Bronchial epithelial cell (primary cell): ENCODE measurements around the gene IKZF1. TPM values are rescaled to one million over a fixed set of nuclear protein-coding genes. Genes with fewer than 3 reads are reported as not detected.

ENCODE experiments used
- DNase-seq: peaks from one replicate; pipeline ENCODE4 v3.0.0-alpha.2; 2010; ENCODE audit warnings: low read depth
- FAIRE-seq: peaks from 2 replicates; lab custom pipeline; 2011; peaks lifted over from hg19 to GRCh38; lab: Jason Lieb, UNC
- H3K27me3 ChIP-seq: 2 replicates; pipeline ENCODE4 v1.5.1; 2011; ENCODE audit warnings: low read length; ENCODE audit not compliant: control insufficient read depth, insufficient read depth
- H3K36me3 ChIP-seq: 2 replicates; pipeline ENCODE4 v1.5.1; 2011; ENCODE audit warnings: low read length; ENCODE audit not compliant: control insufficient read depth, insufficient read depth
- H3K4me3 ChIP-seq: 2 replicates; pipeline ENCODE4 v1.5.1; 2011; ENCODE audit warnings: mild to moderate bottlenecking, low read depth, low read length, control low read depth
- CTCF ChIP-seq: IDR thresholded peaks from 2 replicates; pipeline ENCODE4 v1.5.1; 2011; ENCODE audit warnings: mild to moderate bottlenecking, moderate library complexity, low read length, control low read depth, inconsistent platforms; ENCODE audit not compliant: insufficient read depth, severe bottlenecking
- total RNA-seq: library from RNA; depleted of rRNA; stranded (reverse); fragments of >200 nt; gene quantifications from 2 replicates; pipeline ENCODE4 v1.2.1, GENCODE V29; 2014

The IKZF1 gene
- total RNA-seq, 1 donor from 2014 or later = not detected

- Histone ChIP-seq H3K4me3 (no peak overlapping the region), H3K36me3 (no peaks in the 10 kb centered on the region), H3K27me3 (no peaks in the 10 kb centered on the region)
- DNase-seq (no peak), FAIRE-seq (no peak)
- TF ChIP-seq CTCF = no peak
Measured at GRCh38 chr7:50284296-50284695, 20.2 kb upstream of the IKZF1 start.

- Histone ChIP-seq H3K4me3 (no peak overlapping the region), H3K36me3 (no peaks in the 10 kb centered on the region), H3K27me3 (no peaks in the 10 kb centered on the region)
- TF ChIP-seq CTCF = no peak
- no peak for FAIRE-seq
- no peak for DNase-seq
Measured at GRCh38 chr7:50285269-50285668, 19.2 kb upstream of the IKZF1 start.

GRCh38 chr7:50287129-50287528 lies 17.4 kb upstream of the IKZF1 start:
- no peak for FAIRE-seq
- TF ChIP-seq CTCF = no peak
- no peak overlapping the region for H3K4me3 ChIP-seq
- no peaks in the 10 kb centered on the region for H3K27me3 ChIP-seq
- DNase-seq = no peak
- H3K36me3 ChIP-seq = no peaks in the 10 kb centered on the region

- DNase-seq = no peak
- Histone ChIP-seq H3K27me3 (no peaks in the 10 kb centered on the region), H3K4me3 (no peak overlapping the region), H3K36me3 (no peaks in the 10 kb centered on the region)
- FAIRE-seq = no peak
- TF ChIP-seq CTCF = no peak
Measured at GRCh38 chr7:50292165-50292757, 12.3 kb upstream of the IKZF1 start.

GRCh38 chr7:50292763-50293162 lies 11.8 kb upstream of the IKZF1 start:
- FAIRE-seq = no peak
- no peak for DNase-seq
- Histone ChIP-seq H3K27me3 (no peaks in the 10 kb centered on the region), H3K4me3 (no peak overlapping the region), H3K36me3 (no peaks in the 10 kb centered on the region)
- TF ChIP-seq CTCF = no peak
